BJ (cell line): ENCODE data around the gene SIRPD. TPM values are rescaled to one million over a fixed set of nuclear protein-coding genes. Genes with fewer than 3 reads are reported as not detected.

Source experiments
- CTCF ChIA-PET: fragments of 350-600 bp; formaldehyde crosslinking; extraction: SDS; loops from one replicate; lab custom pipeline; 2021; ENCODE audit warnings: antibody characterized with exemption, inconsistent platforms; lab: Yijun Ruan, JAX
- POLR2A ChIA-PET: fragments of 300-600 bp; sonication (Branson Sonifier 250); formaldehyde crosslinking; extraction: SDS; loops from one replicate; lab custom pipeline; 2021; ENCODE audit warnings: antibody characterized with exemption; lab: Charles Lee
- DNase-seq: peaks from one replicate; pipeline ENCODE4 v3.0.0-alpha.2; 2011; ENCODE audit warnings: low read depth
- H3K27me3 ChIP-seq: 2 replicates; pipeline ENCODE4 v1.6.0; 2011; ENCODE audit warnings: low read length; ENCODE audit not compliant: control insufficient read depth, insufficient read depth
- H3K36me3 ChIP-seq: 2 replicates; pipeline ENCODE4 v1.5.1; 2011; ENCODE audit warnings: low read length; ENCODE audit not compliant: control insufficient read depth, insufficient read depth
- H3K4me3 ChIP-seq: 2 replicates; pipeline ENCODE4 v1.5.1; 2011; ENCODE audit warnings: low read depth, mild to moderate bottlenecking, control low read depth, low read length
- polyA plus RNA-seq: library from polyadenylated mRNA; depleted of rRNA; stranded (reverse); fragments of >200 nt; gene quantifications from 2 replicates; pipeline ENCODE4 v1.2.3, GENCODE V29; 2011
- TF ChIP-seq, protein P1 (sequence below): IDR thresholded peaks from 2 replicates; pipeline ENCODE4 v1.5.1; 2011; ENCODE audit warnings: low read depth, mild to moderate bottlenecking, control low read depth, inconsistent platforms, low read length, moderate library complexity; ENCODE audit not compliant: insufficient read depth

SIRPD gene
- polyA plus RNA-seq, 1 experiment = not detected

DNA sequence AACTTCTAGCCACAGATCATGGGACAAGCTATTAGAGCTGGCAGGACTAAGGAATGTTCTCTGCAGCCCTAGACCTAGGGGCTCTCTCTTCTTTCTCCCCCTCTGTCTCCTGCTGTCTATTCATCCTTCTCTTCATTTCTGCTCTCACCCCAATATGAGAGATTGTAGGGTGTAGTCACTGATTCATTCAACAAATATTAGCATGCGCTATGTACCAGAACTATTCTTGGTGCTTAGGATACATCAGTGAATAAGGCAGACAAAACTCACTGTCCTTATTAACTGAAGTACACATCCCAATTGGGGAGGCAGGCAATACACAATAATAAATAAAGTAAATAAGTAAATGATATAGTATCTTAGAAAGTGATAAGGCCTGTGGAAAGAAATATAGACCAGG lies 51.6 kb downstream of the SIRPD start:
- H3K4me3 ChIP-seq = no peak overlapping the region
- ChIA-PET CTCF (interaction anchor here (1.5 to 7.3 kb wide), 2 partner anchors 17 to 38 kb away, joined by 3 to 71 read pairs; partner anchors contain the start of gene NSFL1C), POLR2A (no interaction called here)
- H3K27me3 ChIP-seq = peaks cover 9% of the 10 kb centered on the region
- TF ChIP-seq, protein P1, sequence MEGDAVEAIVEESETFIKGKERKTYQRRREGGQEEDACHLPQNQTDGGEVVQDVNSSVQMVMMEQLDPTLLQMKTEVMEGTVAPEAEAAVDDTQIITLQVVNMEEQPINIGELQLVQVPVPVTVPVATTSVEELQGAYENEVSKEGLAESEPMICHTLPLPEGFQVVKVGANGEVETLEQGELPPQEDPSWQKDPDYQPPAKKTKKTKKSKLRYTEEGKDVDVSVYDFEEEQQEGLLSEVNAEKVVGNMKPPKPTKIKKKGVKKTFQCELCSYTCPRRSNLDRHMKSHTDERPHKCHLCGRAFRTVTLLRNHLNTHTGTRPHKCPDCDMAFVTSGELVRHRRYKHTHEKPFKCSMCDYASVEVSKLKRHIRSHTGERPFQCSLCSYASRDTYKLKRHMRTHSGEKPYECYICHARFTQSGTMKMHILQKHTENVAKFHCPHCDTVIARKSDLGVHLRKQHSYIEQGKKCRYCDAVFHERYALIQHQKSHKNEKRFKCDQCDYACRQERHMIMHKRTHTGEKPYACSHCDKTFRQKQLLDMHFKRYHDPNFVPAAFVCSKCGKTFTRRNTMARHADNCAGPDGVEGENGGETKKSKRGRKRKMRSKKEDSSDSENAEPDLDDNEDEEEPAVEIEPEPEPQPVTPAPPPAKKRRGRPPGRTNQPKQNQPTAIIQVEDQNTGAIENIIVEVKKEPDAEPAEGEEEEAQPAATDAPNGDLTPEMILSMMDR = no peak
- DNase-seq = no peak
- H3K36me3 ChIP-seq = no peaks in the 10 kb centered on the region

DNA sequence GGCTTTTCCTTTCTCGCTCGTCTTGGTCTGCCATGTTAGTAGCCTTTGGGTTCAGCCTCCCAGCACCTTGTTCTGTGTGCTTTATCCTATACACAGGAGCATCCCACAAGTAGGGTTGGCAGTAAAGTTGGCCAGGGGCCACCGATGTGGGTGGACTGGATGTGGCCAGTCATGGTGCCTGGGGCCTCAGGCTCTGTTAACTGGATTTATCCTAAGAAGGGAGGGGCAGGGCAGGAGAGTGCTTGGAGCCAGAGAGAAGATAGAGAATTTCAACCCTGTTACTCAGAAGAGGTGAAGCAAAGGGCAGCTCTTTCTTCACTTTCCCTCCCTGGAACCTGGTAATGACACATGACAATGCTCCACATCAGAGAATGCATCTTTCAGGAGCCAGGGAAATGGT lies 52.1 kb downstream of the SIRPD start:
- CTCF ChIA-PET = interaction anchor here (0.9 to 7.3 kb wide), 4 partner anchors 15 to 192 kb away, joined by 3 to 71 read pairs (median 6); partner anchors contain the start of genes NSFL1C and SIRPB2
- POLR2A ChIA-PET = no interaction called here
- Histone ChIP-seq H3K36me3 (no peaks in the 10 kb centered on the region), H3K4me3 (no peak overlapping the region), H3K27me3 (peaks cover 10% of the 10 kb centered on the region)
- DNase-seq = no peak
- TF ChIP-seq, protein P1 = no peak

DNA sequence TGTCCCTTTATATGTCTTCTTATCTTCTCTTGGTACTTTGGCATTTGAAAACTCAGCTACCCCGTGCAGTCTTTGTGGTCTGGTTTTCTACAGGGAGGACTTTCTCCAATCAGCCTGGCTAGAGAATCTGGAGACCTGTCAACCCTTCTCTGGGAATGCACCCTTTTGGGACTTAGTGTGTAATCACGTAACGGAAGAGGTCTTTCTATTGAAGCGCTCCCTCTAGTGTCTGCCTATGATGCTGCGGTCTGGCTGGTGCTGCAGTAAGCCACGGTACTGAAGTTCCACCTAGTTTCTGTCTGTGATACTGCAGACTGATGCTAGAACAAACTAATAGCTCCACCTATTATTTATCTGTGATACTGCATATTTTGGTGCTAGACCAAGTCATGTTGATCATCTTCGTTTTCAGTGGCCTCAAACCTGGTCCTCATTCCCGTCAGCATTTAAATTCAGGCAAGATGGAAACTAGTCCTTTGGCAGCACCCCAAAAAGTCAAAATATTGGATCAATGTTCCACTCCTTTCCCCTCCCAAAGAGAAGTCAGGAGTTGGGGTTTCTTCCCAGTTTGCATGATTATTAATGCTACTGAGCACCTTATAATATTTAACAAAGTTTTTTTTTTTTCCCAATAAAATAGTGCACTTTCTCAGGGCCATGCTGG lies 53.8 kb downstream of the SIRPD start:
- peak; percentile 63 for DNase-seq
- CTCF ChIA-PET = interaction anchor here (0.6 to 7.3 kb wide), 32 partner anchors 8 to 879 kb away, joined by 3 to 71 read pairs (median 4); partner anchors contain the start of genes NSFL1C and SIRPB2
- TF ChIP-seq, protein P1 = peak; percentile 100
- H3K27me3 ChIP-seq = peaks cover 14% of the 10 kb centered on the region
- POLR2A ChIA-PET = interaction anchor here (0.5 to 0.7 kb wide), 2 partner anchors 20 to 53 kb away, joined by 5 to 10 read pairs; no protein-coding TSS in a partner anchor
- no peaks in the 10 kb centered on the region for H3K36me3 ChIP-seq
- H3K4me3 ChIP-seq = no peak overlapping the region

DNA sequence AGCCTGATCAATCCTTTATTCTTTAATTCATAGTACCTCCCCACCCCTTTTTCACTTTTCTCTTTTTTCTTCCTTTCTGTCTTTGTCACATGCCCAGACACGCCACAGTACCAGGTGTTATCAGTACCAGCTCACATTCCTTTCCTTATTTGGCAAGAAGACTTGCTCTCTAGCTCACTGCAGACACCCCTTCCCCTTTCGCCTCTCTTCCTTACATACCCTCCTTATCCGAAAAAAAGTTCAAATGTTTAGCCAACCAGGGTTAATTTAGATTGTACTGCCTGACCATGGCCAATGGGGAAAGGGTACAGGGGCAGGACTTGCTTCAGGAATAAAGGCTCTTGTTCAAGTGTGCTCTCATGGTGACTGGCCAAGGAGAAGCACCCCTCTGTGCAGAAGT lies 57.0 kb downstream of the SIRPD start:
- Histone ChIP-seq H3K36me3 (no peaks in the 10 kb centered on the region), H3K4me3 (no peak overlapping the region), H3K27me3 (peaks cover 14% of the 10 kb centered on the region)
- TF ChIP-seq, protein P1 = no peak
- CTCF ChIA-PET = interaction anchor here (1.1 kb wide), 1 partner anchor 9 kb away, joined by 3 read pairs; no protein-coding TSS in a partner anchor
- no peak for DNase-seq
- POLR2A ChIA-PET = no interaction called here
